Adrenal gland (tissue), 12 donors: Measurements from ENCODE around the gene SRGAP3. TPM values are rescaled to one million over a fixed set of nuclear protein-coding genes. Genes with fewer than 3 reads are reported as not detected.

Experiments
- DNase-seq, 7 donors: peaks; one replicate each; pipeline ENCODE4 v3.0.0-alpha.2; 2019 to 2020
- H3K27ac ChIP-seq, 5 donors: fragments of 200-600 bp; sonication (generic) in 4 of 5; 1 replicate in 3 of 5; 2 replicates in 2 of 5; pipeline versions ENCODE4 v1.5.1 to v1.8.0; 2016 to 2020; ENCODE audit warnings: mild to moderate bottlenecking in 1 of 5
- H3K27me3 ChIP-seq: fragments of 200-600 bp; 2 replicates; pipeline ENCODE4 v1.8.0; 2021
- H3K36me3 ChIP-seq, 2 donors: fragments of 200-600 bp; replicated peaks in 1 of 2; 1 replicate in 1 of 2; 2 replicates in 1 of 2; pipeline versions ENCODE4 v1.5.1 to v1.8.0; 2018 to 2022
- H3K4me1 ChIP-seq, 2 donors: fragments of 200-600 bp; replicated peaks in 1 of 2; 1 replicate in 1 of 2; 2 replicates in 1 of 2; pipeline versions ENCODE4 v1.5.1 to v1.8.0; 2018 to 2021
- H3K4me3 ChIP-seq, 4 donors: fragments of 200-600 bp; sonication (generic) in 3 of 4; one replicate each; pipeline ENCODE4 v1.5.1; 2016 to 2018
- H3K9me3 ChIP-seq, 3 donors: fragments of 200-600 bp; sonication (generic) in 1 of 3; replicated peaks in 1 of 3; 1 replicate in 2 of 3; 2 replicates in 1 of 3; pipeline versions ENCODE4 v1.5.1 to v1.8.0; 2016 to 2021
- CTCF ChIP-seq, 6 experiments: fragments of 450-650 bp in 4 of 6; fragments of 200-600 bp in 2 of 6; sonication (generic) in 1 of 6; IDR thresholded peaks; 1 replicate in 5 of 6; 2 replicates in 1 of 6; pipeline versions ENCODE4 v1.5.1 to v1.8.0; 2016 to 2021; ENCODE audit warnings: antibody characterized with exemption in 6 of 6, mild to moderate bottlenecking in 2 of 6, moderate library complexity in 1 of 6
- POLR2A ChIP-seq, 2 donors: fragments of 450-650 bp; IDR thresholded peaks; one replicate each; pipeline ENCODE4 v1.6.1; 2017; ENCODE audit warnings: antibody characterized with exemption in 2 of 2, mild to moderate bottlenecking in 2 of 2, moderate library complexity in 1 of 2
- WGBS, 4 donors: extraction: QIAGEN DNeasy Blood & Tissue Kit in 2 of 4; methylation state at CpG; one replicate each; pipeline versions ENCODE4 v1.1.5 to v1.1.7; 2013 to 2017; 5-methylcytosine and 5-hydroxymethylcytosine counted together
- intact Hi-C, 2 donors: fragments of 100-400 bp; cut with DNase I; formaldehyde crosslinking; loops; one replicate each; pipeline versions ENCODE4 v1.14.1 to v1.15.0; 2022 to 2023
- polyA plus RNA-seq, 3 donors: library from polyadenylated mRNA; stranded (reverse); fragments of 200-250 nt in 2 of 3; fragments of 350-450 nt in 1 of 3; fragmentation: Illumina TruSeq in 1 of 3; extraction: RNeasy Lipid Tissue Mini Kit (QIAGEN cat#74804) in 1 of 3; gene quantifications; one replicate each; pipeline ENCODE4 v1.2.3, GENCODE V29; 2013 to 2014
- total RNA-seq, 9 donors: library from RNA; depleted of rRNA in 4 of 9; stranded (reverse); fragments of >200 nt in 4 of 9; fragments of 120-200 nt in 1 of 9; fragmentation: NEBNext Ultra II Directional in 1 of 9; extraction: Animal tissue kit (Norgen Biotek cat#: 25700) in 1 of 9; gene quantifications; one replicate each; pipeline versions ENCODE4 v1.1.0 to v1.2.4, GENCODE V29; 2013 to 2023
- donor health status: healthy with polysubstance abuse.
- donor health status: Bipolar disorder and iron deficiency.
- donor health status: DM: yes; HTN: yes; CAD: no.
- donor health status: DM: no; HTN: no; CAD: no.
- donor health status: DM: no; HTN: no; CAD: no.
- donor health status: DM: yes; HTN: yes; CAD: no.

Gene SRGAP3
- total and polyA plus RNA-seq, 12 donors: 3.3 to 35.0 (median 17.8) TPM

- peaks cover 0 to 13% of the 10 kb centered on the region in 2 donors for H3K4me1 ChIP-seq
- H3K27me3 ChIP-seq: no peaks in the 10 kb centered on the region
- 62 to 84% (median 79%) methylated on average over 8 of the region's 8 CpGs for WGBS, 4 donors
- no peak overlapping the region for H3K27ac ChIP-seq
- TF ChIP-seq CTCF (IDR thresholded peaks at IDR 0.05) (no peak), POLR2A (IDR thresholded peaks at IDR 0.05) (no peak)
- H3K4me3 ChIP-seq: no peak overlapping the region
- no peaks in the 10 kb centered on the region for H3K9me3 ChIP-seq
- intact Hi-C loops: no loop called here
- H3K36me3 ChIP-seq: peaks cover 0 to 2% of the 10 kb centered on the region in 2 donors
- no peak for DNase-seq
Observed at GRCh38 chr3:9108876-9109567, 140.4 kb downstream of the SRGAP3 start.

GRCh38 chr3:9107738-9108137 is 141.7 kb downstream of the SRGAP3 start:
- no peak for DNase-seq
- H3K36me3 ChIP-seq: peaks cover 0 to 6% of the 10 kb centered on the region in 2 donors
- TF ChIP-seq POLR2A (IDR thresholded peaks at IDR 0.05): no peak
- no peak for TF ChIP-seq CTCF (IDR thresholded peaks at IDR 0.05)
- intact Hi-C loops: no loop called here
- H3K4me1 ChIP-seq: peaks cover 0 to 13% of the 10 kb centered on the region in 2 donors
- H3K27me3 ChIP-seq: no peaks in the 10 kb centered on the region
- no peaks in the 10 kb centered on the region for H3K9me3 ChIP-seq
- H3K4me3 ChIP-seq: no peak overlapping the region
- 78 to 94% (median 92%) methylated on average over 1 of the region's 1 CpG for WGBS, 4 donors
- H3K27ac ChIP-seq: no peak overlapping the region

- no peak for DNase-seq
- Histone ChIP-seq H3K27ac (no peak overlapping the region), H3K27me3 (no peaks in the 10 kb centered on the region), H3K36me3 (peaks cover 0 to 6% of the 10 kb centered on the region in 2 donors), H3K9me3 (no peaks in the 10 kb centered on the region), H3K4me1 (no peaks in the 10 kb centered on the region), H3K4me3 (no peak overlapping the region)
- intact Hi-C loops: no loop called here
- 78 to 100% (median 87%) methylated on average over 1 of the region's 1 CpG; no CpG with 5 or more reads in 1 of the 4 donors for WGBS, 4 donors
- no peak for TF ChIP-seq CTCF (IDR thresholded peaks at IDR 0.05)
- no peak for TF ChIP-seq POLR2A (IDR thresholded peaks at IDR 0.05)
Observed at GRCh38 chr3:9105421-9105820, 144.0 kb downstream of the SRGAP3 start.

GRCh38 chr3:9104121-9104520 is 145.3 kb downstream of the SRGAP3 start:
- no peak for DNase-seq
- H3K36me3 ChIP-seq: peaks cover 0 to 6% of the 10 kb centered on the region in 2 donors
- no peak for TF ChIP-seq CTCF (IDR thresholded peaks at IDR 0.05)
- TF ChIP-seq POLR2A (IDR thresholded peaks at IDR 0.05): no peak
- H3K27ac ChIP-seq: no peak overlapping the region
- intact Hi-C loops: no loop called here
- H3K4me3 ChIP-seq: no peak overlapping the region
- H3K4me1 ChIP-seq: peaks cover 0 to 3% of the 10 kb centered on the region in 2 donors
- H3K9me3 ChIP-seq: no peaks in the 10 kb centered on the region
- no peaks in the 10 kb centered on the region for H3K27me3 ChIP-seq
- 94 to 96% (median 96%) methylated on average over 4 of the region's 4 CpGs for WGBS, 4 donors
